RWPE1 (cell line): ENCODE measurements around the gene MYOG.

Experiments
- CTCF ChIA-PET: fragments of 350-600 bp; sonication (Branson Sonifier 250); formaldehyde crosslinking; extraction: SDS; loops from one replicate; lab custom pipeline; 2021; lab: Yijun Ruan, JAX
- POLR2A ChIA-PET: fragments of 400-600 bp; formaldehyde crosslinking; extraction: SDS; loops from one replicate; lab custom pipeline; 2020; ENCODE audit warnings: antibody characterized with exemption; ENCODE audit not compliant: low non-redundant PET; lab: Yijun Ruan, JAX
- DNase-seq: peaks from one replicate; pipeline ENCODE4 v3.0.0; 2012; ENCODE audit warnings: low spot score
- H3K27ac ChIP-seq: fragments of 450-650 bp; 2 replicates; pipeline ENCODE4 v1.5.1; 2017
- TF ChIP-seq, protein P1 (sequence below): fragments of 450-650 bp; conservative IDR thresholded peaks from 2 replicates; pipeline ENCODE4 v1.5.1; 2017; ENCODE audit warnings: low read depth, mild to moderate bottlenecking

MYOG gene

DNA sequence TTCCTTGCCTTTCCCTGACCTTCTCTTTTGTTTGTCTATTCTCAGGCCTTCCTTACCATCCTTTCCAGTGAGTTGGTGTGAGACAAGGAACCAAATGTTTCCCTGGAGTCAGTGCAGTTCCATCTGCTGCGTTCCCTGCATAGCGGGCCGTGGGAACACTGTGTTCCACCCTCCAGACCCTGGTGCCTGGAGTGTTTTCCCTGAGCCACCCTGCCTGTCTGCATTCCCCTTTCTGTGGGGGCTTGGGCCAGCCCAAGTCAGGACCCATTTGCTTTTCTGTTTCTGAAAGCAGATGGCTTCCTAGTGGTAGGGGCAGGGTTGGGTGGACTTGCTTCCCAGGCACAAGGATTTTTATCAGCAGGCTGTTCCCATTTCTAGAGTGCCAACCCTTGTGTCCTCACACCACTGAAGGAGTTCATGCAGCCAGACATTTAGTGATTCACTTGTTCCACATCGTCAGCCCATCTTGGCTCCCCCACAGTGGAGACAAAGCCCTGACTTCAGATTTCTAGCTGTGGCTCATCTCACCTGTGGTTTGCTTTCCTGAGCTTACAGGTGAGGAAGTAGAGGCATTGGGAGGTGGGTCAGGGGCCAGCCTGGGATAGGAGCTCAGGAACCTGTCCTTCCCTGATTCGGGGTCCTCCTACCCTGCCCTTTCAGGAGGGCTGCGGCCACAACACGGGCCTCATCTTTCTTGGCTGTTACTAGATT is 14.1 kb upstream of the MYOG start:
- ChIA-PET CTCF (interaction anchor here (0.9 to 1.6 kb wide), 3 partner anchors 16 to 168 kb away, joined by 3 to 6 read pairs (median 4); no protein-coding TSS in a partner anchor), POLR2A (no interaction called here)
- DNase-seq = no peak
- TF ChIP-seq, protein P1, sequence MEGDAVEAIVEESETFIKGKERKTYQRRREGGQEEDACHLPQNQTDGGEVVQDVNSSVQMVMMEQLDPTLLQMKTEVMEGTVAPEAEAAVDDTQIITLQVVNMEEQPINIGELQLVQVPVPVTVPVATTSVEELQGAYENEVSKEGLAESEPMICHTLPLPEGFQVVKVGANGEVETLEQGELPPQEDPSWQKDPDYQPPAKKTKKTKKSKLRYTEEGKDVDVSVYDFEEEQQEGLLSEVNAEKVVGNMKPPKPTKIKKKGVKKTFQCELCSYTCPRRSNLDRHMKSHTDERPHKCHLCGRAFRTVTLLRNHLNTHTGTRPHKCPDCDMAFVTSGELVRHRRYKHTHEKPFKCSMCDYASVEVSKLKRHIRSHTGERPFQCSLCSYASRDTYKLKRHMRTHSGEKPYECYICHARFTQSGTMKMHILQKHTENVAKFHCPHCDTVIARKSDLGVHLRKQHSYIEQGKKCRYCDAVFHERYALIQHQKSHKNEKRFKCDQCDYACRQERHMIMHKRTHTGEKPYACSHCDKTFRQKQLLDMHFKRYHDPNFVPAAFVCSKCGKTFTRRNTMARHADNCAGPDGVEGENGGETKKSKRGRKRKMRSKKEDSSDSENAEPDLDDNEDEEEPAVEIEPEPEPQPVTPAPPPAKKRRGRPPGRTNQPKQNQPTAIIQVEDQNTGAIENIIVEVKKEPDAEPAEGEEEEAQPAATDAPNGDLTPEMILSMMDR = no peak
- no peak overlapping the region for H3K27ac ChIP-seq

DNA sequence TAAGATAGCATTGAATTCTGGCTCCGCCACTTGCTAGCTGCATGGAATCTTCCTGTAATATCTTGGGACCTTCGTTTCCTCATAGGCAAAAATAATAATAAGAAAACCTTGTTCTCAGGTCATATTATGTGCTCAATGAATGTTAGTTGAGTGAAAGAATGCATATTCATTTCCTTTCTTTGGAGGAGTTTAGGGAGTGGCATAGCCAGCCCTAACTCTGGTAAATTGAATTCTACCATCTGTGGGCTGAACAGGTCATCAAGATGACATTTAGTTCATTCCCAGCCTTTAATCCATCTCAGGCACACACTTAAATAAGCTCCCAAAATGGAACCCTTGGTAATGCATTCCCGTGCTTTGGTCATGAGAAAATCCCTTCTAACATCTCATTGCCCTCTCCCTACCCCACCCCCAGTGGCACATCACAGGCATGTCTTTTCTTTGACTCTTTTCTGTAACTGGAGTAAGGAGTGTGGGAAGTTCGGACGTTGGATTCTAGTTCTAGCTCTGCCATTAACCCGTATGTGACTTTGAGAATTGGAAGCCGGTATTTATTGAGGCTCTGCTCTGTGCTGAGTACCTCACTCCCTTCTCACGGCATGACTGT is 13.2 kb upstream of the MYOG start:
- DNase-seq = no peak
- no peak overlapping the region for H3K27ac ChIP-seq
- TF ChIP-seq, protein P1 = no peak
- ChIA-PET CTCF (interaction anchor here (0.6 to 1.6 kb wide), 4 partner anchors 9 to 17 kb away, joined by 3 to 6 read pairs (median 3); no protein-coding TSS in a partner anchor), POLR2A (no interaction called here)

DNA sequence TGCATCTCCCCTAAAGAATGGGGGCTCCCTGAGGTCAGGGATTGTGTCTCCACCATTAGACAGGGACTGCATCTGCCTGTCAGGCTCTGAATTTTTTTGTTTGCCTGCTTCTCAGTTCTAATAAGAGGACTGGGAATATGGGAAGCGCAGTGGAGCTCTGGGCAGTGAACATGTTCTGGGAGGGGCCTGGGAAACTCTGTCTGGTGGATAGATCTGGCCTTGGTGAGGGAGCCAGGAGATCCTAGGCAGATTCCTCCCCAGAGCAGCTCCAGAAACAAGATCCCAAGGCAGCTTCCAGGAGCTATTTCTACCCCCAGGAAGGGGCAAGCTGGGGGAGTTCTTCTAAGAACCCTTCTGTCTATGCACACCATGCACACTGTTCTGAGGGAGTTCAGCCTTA is 12.6 kb upstream of the MYOG start:
- DNase-seq = no peak
- TF ChIP-seq, protein P1 = no peak
- H3K27ac ChIP-seq = no peak overlapping the region
- ChIA-PET CTCF (interaction anchor here (0.6 to 0.8 kb wide), 3 partner anchors 9 to 16 kb away, joined by 3 read pairs; no protein-coding TSS in a partner anchor), POLR2A (no interaction called here)

DNA sequence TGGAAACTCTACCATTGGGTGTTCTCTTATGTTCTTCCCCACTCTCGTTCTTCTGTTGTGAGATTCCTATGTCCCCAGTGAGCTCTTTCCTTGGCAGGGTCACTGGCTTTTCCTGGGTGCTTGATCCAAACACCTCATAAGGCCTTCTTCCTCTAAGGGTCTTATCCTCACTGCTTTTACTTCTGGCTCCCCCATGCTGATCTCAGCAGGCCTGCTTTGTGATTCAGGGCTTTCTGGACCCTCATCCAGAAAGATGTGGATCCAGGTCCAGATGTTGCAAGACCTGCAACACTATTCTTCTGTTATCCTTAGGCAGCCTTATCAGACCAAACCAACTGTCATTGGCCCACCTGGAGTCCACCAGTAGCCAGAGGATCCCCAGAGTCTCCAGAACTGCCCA is 11.2 kb upstream of the MYOG start:
- H3K27ac ChIP-seq = no peak overlapping the region
- POLR2A ChIA-PET = no interaction called here
- CTCF ChIA-PET = interaction anchor here (1.0 to 1.5 kb wide), 2 partner anchors 16 to 119 kb away, joined by 3 to 4 read pairs; no protein-coding TSS in a partner anchor
- TF ChIP-seq, protein P1 = no peak
- DNase-seq = no peak

DNA sequence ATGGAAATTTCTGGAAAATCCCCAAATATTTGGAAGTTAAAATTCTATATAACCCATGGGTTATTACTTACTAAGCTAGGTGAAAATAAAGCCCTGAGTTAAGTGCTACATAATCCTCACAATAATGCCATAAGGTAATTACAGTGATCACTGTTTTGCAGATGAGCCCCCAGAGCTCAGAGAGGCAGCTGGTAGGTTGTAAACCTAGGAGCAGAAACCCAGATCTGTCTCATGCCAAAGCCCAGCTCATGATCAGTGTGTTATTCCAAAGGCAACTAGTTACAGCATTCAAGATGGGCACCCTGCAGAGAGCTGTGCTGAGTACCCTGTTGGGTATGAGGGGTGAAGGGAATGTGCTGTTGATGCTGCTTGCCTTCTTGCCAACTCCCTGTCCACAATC is 10.8 kb upstream of the MYOG start:
- no peak overlapping the region for H3K27ac ChIP-seq
- ChIA-PET CTCF (interaction anchor here (1.0 to 1.5 kb wide), 2 partner anchors 16 to 120 kb away, joined by 3 to 4 read pairs; no protein-coding TSS in a partner anchor), POLR2A (no interaction called here)
- TF ChIP-seq, protein P1 = no peak
- DNase-seq = no peak

DNA sequence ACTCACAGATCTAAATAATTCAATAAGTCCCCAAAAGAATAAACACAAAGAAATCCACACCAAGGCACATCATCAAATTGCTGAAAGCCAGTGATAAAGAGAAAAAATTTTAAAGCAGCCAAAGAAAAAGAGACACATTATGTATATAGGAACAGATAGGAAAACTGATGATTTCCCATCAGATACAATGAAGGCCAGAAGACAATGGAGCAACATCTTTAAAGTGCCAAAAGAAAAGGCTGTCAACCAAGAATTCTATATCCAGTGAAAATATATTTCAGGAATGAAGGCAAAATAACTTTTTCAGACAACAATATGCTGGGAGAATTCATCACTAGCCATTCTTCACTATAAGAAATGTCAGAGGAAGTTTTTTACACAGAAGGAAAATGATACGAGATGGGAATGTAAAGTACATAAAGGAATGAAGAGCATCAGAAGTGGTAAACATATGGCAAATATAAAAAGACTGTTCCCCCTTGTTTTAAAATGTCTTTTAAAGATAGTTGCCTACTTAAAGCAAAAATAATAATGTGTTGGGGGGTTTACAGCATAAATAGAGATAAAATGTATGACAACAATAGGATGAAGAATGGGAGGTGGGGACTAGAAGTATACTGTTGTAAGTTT is 9.4 kb upstream of the MYOG start:
- ChIA-PET CTCF (interaction anchor here (1.0 kb wide), 1 partner anchor 121 kb away, joined by 8 read pairs; no protein-coding TSS in a partner anchor), POLR2A (no interaction called here)
- TF ChIP-seq, protein P1 = no peak
- no peak for DNase-seq
- no peak overlapping the region for H3K27ac ChIP-seq
